Right atrium auricular region (tissue), 2 donors: ENCODE measurements around the gene DOK5. TPM values are rescaled to one million over a fixed set of nuclear protein-coding genes. Genes with fewer than 3 reads are reported as not detected.

Experiments
- DNase-seq: peaks from one replicate; pipeline ENCODE4 v3.0.0-alpha.2; 2019; ENCODE audit warnings: low spot score
- H3K27ac ChIP-seq, 2 donors: fragments of 200-600 bp; sonication (generic); 1 replicate in 1 of 2; 2 replicates in 1 of 2; pipeline ENCODE4 v1.5.1; 2016 to 2019
- H3K27me3 ChIP-seq, 2 donors: fragments of 200-600 bp; sonication (generic); one replicate each; pipeline versions ENCODE4 v1.5.1 to v1.6.0; 2017 to 2019
- H3K36me3 ChIP-seq: fragments of 200-600 bp; sonication (generic); one replicate; pipeline ENCODE4 v1.5.1; 2016
- H3K4me1 ChIP-seq, 2 donors: fragments of 200-600 bp; sonication (generic); one replicate each; pipeline versions ENCODE4 v1.5.1 to v1.6.0; 2017 to 2019
- H3K4me3 ChIP-seq, 2 donors: fragments of 200-600 bp; sonication (generic); 1 replicate in 1 of 2; 2 replicates in 1 of 2; pipeline ENCODE4 v1.5.1; 2017 to 2019; ENCODE audit warnings: mild to moderate bottlenecking in 1 of 2, moderate library complexity in 1 of 2
- H3K9me3 ChIP-seq, 2 donors: fragments of 200-600 bp; sonication (generic); one replicate each; pipeline ENCODE4 v1.5.1; 2019
- CTCF ChIP-seq, 2 donors: fragments of 200-600 bp; sonication (generic); IDR thresholded peaks; one replicate each; pipeline ENCODE4 v1.5.1; 2019; ENCODE audit warnings: antibody characterized with exemption in 2 of 2
- total RNA-seq, 2 donors: library from RNA; depleted of rRNA; stranded (reverse); fragments of >200 nt; gene quantifications; one replicate each; pipeline ENCODE4 v1.1.0, GENCODE V29; 2016

The DOK5 gene
- total RNA-seq, 2 donors from 2014 or later: 11.6 to 16.9 TPM

DNA sequence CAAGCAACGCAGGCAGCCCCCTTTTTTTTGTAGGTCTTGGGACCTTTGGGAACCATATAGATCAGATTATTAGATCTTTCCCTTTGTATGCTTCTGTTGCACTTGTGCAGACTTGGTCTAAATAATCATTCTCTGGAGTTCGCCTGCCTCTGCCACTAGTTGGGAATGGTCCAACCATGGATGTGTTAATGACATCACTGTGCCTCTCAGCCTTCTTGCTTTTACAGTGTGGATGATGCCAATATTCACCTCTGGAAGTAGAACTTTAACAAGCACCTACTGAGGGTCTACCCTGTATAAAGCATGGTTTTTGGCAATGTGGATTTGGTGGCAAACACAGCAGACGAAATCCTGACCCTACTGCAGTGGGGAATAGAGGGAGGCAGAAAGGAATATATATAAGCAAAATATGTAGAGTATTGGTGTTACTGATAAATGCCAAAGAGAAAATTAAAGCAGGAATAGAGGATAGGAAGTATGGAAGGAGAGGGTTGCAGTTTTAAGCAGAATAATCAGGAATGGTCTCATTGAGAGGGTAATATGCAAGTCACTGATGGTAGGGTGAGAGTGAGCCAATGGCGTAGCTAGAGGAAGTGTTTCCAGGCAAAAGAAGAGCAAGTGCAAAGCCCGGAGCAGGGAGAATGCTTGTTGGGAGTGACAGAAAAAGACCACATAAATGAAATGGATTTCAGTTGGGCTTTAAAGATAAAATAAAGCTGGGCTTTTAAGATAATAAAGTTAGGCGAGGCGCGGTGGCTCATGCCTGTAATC is 97.5 kb downstream of the DOK5 start:
- Histone ChIP-seq H3K36me3 (no peaks in the 10 kb centered on the region), H3K4me1 (peaks cover 0 to 3% of the 10 kb centered on the region in 2 donors), H3K27me3 (no peaks in the 10 kb centered on the region), H3K4me3 (no peak overlapping the region), H3K27ac (no peak overlapping the region), H3K9me3 (no peaks in the 10 kb centered on the region)
- DNase-seq: no peak
- TF ChIP-seq CTCF (IDR thresholded peaks at IDR 0.05): no peak

- no peaks in the 10 kb centered on the region for H3K9me3 ChIP-seq
- H3K4me3 ChIP-seq: no peak overlapping the region
- H3K27me3 ChIP-seq: no peaks in the 10 kb centered on the region
- H3K36me3 ChIP-seq: no peaks in the 10 kb centered on the region
- peaks cover 0 to 3% of the 10 kb centered on the region in 2 donors for H3K4me1 ChIP-seq
- peak; percentile 62 for DNase-seq
- TF ChIP-seq CTCF (IDR thresholded peaks at IDR 0.05): no peak
- H3K27ac ChIP-seq: no peak overlapping the region
These were observed 98.4 kb downstream of the DOK5 start for GRCh38 chr20:54573838-54574237.

GRCh38 chr20:54576518-54576917 is 101.1 kb downstream of the DOK5 start:
- Histone ChIP-seq H3K27me3 (no peaks in the 10 kb centered on the region), H3K36me3 (no peaks in the 10 kb centered on the region), H3K4me1 (no peaks in the 10 kb centered on the region), H3K9me3 (no peaks in the 10 kb centered on the region), H3K4me3 (no peak overlapping the region), H3K27ac (no peak overlapping the region)
- DNase-seq: no peak
- no peak for TF ChIP-seq CTCF (IDR thresholded peaks at IDR 0.05)

DNA sequence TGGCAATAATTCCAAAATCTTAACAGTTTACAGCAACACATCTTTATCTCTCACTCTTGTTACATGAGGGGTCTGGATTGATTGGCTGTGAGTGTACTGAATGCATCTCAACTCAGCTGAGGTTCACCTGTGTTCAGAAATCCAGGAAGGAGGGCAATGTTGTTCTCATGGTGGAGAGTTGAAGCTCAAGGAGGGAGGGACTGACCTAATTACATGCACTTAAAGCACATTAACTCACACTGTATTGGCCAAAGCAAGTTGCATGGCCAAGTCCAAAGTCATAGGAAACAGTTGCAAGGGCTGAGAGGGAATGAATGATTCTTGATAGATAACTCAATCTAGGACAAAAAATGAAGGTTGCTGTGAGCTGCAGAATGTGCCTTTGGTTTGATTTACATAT is 102.2 kb downstream of the DOK5 start:
- H3K4me1 ChIP-seq: no peaks in the 10 kb centered on the region
- H3K27ac ChIP-seq: no peak overlapping the region
- no peaks in the 10 kb centered on the region for H3K27me3 ChIP-seq
- no peaks in the 10 kb centered on the region for H3K36me3 ChIP-seq
- no peak for TF ChIP-seq CTCF (IDR thresholded peaks at IDR 0.05)
- H3K9me3 ChIP-seq: no peaks in the 10 kb centered on the region
- DNase-seq: no peak
- no peak overlapping the region for H3K4me3 ChIP-seq

GRCh38 chr20:54585217-54585616 is 109.8 kb downstream of the DOK5 start:
- H3K27ac ChIP-seq: no peak overlapping the region
- DNase-seq: no peak
- H3K36me3 ChIP-seq: no peaks in the 10 kb centered on the region
- TF ChIP-seq CTCF (IDR thresholded peaks at IDR 0.05): no peak
- H3K4me1 ChIP-seq: no peaks in the 10 kb centered on the region
- H3K27me3 ChIP-seq: no peaks in the 10 kb centered on the region
- H3K4me3 ChIP-seq: no peak overlapping the region
- H3K9me3 ChIP-seq: no peaks in the 10 kb centered on the region

GRCh38 chr20:54587408-54587807 is 112.0 kb downstream of the DOK5 start:
- no peaks in the 10 kb centered on the region for H3K36me3 ChIP-seq
- no peaks in the 10 kb centered on the region for H3K4me1 ChIP-seq
- H3K27me3 ChIP-seq: no peaks in the 10 kb centered on the region
- DNase-seq: no peak
- TF ChIP-seq CTCF (IDR thresholded peaks at IDR 0.05): no peak
- no peak overlapping the region for H3K27ac ChIP-seq
- H3K9me3 ChIP-seq: no peaks in the 10 kb centered on the region
- H3K4me3 ChIP-seq: no peak overlapping the region
